Neural cell (in vitro differentiated cells): ENCODE measurements around the gene PTDSS2. TPM values are rescaled to one million over a fixed set of nuclear protein-coding genes. Genes with fewer than 3 reads are reported as not detected.

Source experiments
- H2AFZ ChIP-seq: fragments of 200-600, 300-800 bp; sonication (generic), shearing (Covaris generic); 2 replicates; pipeline ENCODE4 v1.6.0; 2014; ENCODE audit warnings: low read depth, mild to moderate bottlenecking, antibody characterized with exemption, low read length, moderate library complexity
- H3F3A ChIP-seq: fragments of 200-600 bp; shearing (Covaris generic); 2 replicates; pipeline ENCODE4 v1.6.1; 2016; ENCODE audit warnings: mild to moderate bottlenecking, moderate library complexity, mixed read lengths, antibody characterized with exemption, low read length; ENCODE audit not compliant: insufficient read depth, poor library complexity, severe bottlenecking
- H3K27ac ChIP-seq: fragments of 200-600, 300-800 bp; sonication (generic), shearing (Covaris generic); 2 replicates; pipeline ENCODE4 v1.5.1; 2014; ENCODE audit warnings: mild to moderate bottlenecking, low read length, moderate library complexity
- H3K27me3 ChIP-seq: fragments of 300-800, 200-600 bp; sonication (generic), shearing (Covaris generic); 2 replicates; pipeline ENCODE4 v1.6.0; 2014; ENCODE audit warnings: mild to moderate bottlenecking, low read depth, low read length, moderate library complexity; ENCODE audit not compliant: insufficient read depth
- H3K36me3 ChIP-seq: fragments of 300-800, 200-600 bp; sonication (generic), shearing (Covaris generic); 2 replicates; pipeline ENCODE4 v1.5.1; 2014; ENCODE audit warnings: mild to moderate bottlenecking, antibody characterized with exemption, low read length, moderate library complexity; ENCODE audit not compliant: insufficient read depth
- H3K4me2 ChIP-seq: fragments of 300-800, 200-600 bp; sonication (generic), shearing (Covaris generic); 2 replicates; pipeline ENCODE4 v1.6.0; 2014; ENCODE audit warnings: mild to moderate bottlenecking, low read length
- H3K4me3 ChIP-seq: fragments of 300-800, 200-600 bp; sonication (generic), shearing (Covaris generic); 2 replicates; pipeline ENCODE4 v1.5.1; 2014; ENCODE audit warnings: mild to moderate bottlenecking, low read length, moderate library complexity
- H3K79me2 ChIP-seq: fragments of 200-600 bp; shearing (Covaris generic); replicated peaks from 2 replicates; pipeline ENCODE4 v1.6.0; 2014; ENCODE audit warnings: mild to moderate bottlenecking, low read length, moderate library complexity; ENCODE audit not compliant: insufficient read depth
- H3K9ac ChIP-seq: fragments of 300-800, 200-600 bp; sonication (generic), shearing (Covaris generic); 2 replicates; pipeline ENCODE4 v1.6.1; 2016; ENCODE audit warnings: mild to moderate bottlenecking, low read length, mixed read lengths
- H3K9me2 ChIP-seq: fragments of 200-600 bp; shearing (Covaris generic); 2 replicates; pipeline ENCODE4 v1.6.1; 2016; ENCODE audit warnings: mild to moderate bottlenecking, low read length, mixed read lengths; ENCODE audit not compliant: insufficient read depth
- H3K9me3 ChIP-seq: fragments of 200-600, 300-800 bp; sonication (generic), shearing (Covaris generic); 2 replicates; pipeline ENCODE4 v1.6.1; 2016; ENCODE audit warnings: mild to moderate bottlenecking, mixed run types, low read length, moderate library complexity, mixed read lengths
- H4K20me1 ChIP-seq: fragments of 200-600 bp; shearing (Covaris generic); 2 replicates; pipeline ENCODE4 v1.6.1; 2016; ENCODE audit warnings: mild to moderate bottlenecking, mixed run types; ENCODE audit not compliant: insufficient read depth
- CTCF ChIP-seq: fragments of 450-650 bp; IDR thresholded peaks from 2 replicates; pipeline ENCODE4 v1.5.1; 2014; ENCODE audit warnings: antibody characterized with exemption, mild to moderate bottlenecking, moderate library complexity; ENCODE audit not compliant: poor library complexity, severe bottlenecking
- EP300 ChIP-seq: fragments of 450-650 bp; conservative IDR thresholded peaks from 2 replicates; pipeline ENCODE4 v1.6.1; 2014; ENCODE audit warnings: antibody characterized with exemption, mild to moderate bottlenecking, moderate library complexity; ENCODE audit not compliant: poor library complexity, severe bottlenecking
- EZH2 ChIP-seq: fragments of 200-600, 300-800 bp; shearing (Covaris generic), sonication (generic); IDR thresholded peaks from 2 replicates; pipeline ENCODE4 v1.6.1; 2014; ENCODE audit warnings: antibody characterized with exemption, low read length, borderline replicate concordance, mild to moderate bottlenecking; ENCODE audit not compliant: insufficient read depth, poor library complexity, severe bottlenecking
- MXI1 ChIP-seq: fragments of 450-650 bp; conservative IDR thresholded peaks from 2 replicates; pipeline ENCODE4 v1.6.1; 2014; ENCODE audit warnings: antibody characterized with exemption, mild to moderate bottlenecking; ENCODE audit not compliant: poor library complexity, severe bottlenecking
- POLR2AphosphoS5 ChIP-seq: IDR thresholded peaks from 2 replicates; pipeline ENCODE4 v1.6.1; 2012
- RAD21 ChIP-seq: fragments of 450-650 bp; conservative IDR thresholded peaks from 2 replicates; pipeline ENCODE4 v1.6.1; 2014; ENCODE audit warnings: antibody characterized with exemption, mild to moderate bottlenecking, moderate library complexity
- REST ChIP-seq: IDR thresholded peaks from 2 replicates; pipeline ENCODE4 v1.6.1; 2012; ENCODE audit warnings: borderline replicate concordance
- SMC3 ChIP-seq: fragments of 450-650 bp; conservative IDR thresholded peaks from 2 replicates; pipeline ENCODE4 v1.6.1; 2014; ENCODE audit warnings: antibody characterized with exemption, mild to moderate bottlenecking, moderate library complexity; ENCODE audit not compliant: poor library complexity
- TAF1 ChIP-seq: IDR thresholded peaks from 2 replicates; pipeline ENCODE4 v1.6.1; 2012; ENCODE audit warnings: low read depth
- polyA plus RNA-seq: library from polyadenylated mRNA; depleted of rRNA; stranded (reverse); fragments of >200 nt; gene quantifications from 2 replicates; pipeline ENCODE4 v1.2.3, GENCODE V29; 2014

PTDSS2 gene
- polyA plus RNA-seq, 1 donor from 2014 or later, result 54.3 TPM

- H3K9ac ChIP-seq, result no peak overlapping the region
- no peak overlapping the region for H3K27ac ChIP-seq
- H2AFZ ChIP-seq, result no peak overlapping the region
- H3K79me2 ChIP-seq, result no peaks in the 10 kb centered on the region
- no peaks in the 10 kb centered on the region for H3F3A ChIP-seq
- H3K4me3 ChIP-seq, result no peak overlapping the region
- H3K9me3 ChIP-seq, result no peaks in the 10 kb centered on the region
- H3K36me3 ChIP-seq, result no peaks in the 10 kb centered on the region
- no peaks in the 10 kb centered on the region for H3K27me3 ChIP-seq
- no peak overlapping the region for H3K4me2 ChIP-seq
- no peaks in the 10 kb centered on the region for H3K9me2 ChIP-seq
- H4K20me1 ChIP-seq, result no peaks in the 10 kb centered on the region
- TF ChIP-seq REST (no peak), POLR2AphosphoS5 (no peak), RAD21 (no peak), EZH2 (no peak), TAF1 (no peak), MXI1 (no peak), EP300 (no peak), CTCF (no peak), SMC3 (no peak)
Measured at GRCh38 chr11:425301-425700, 24.8 kb upstream of the PTDSS2 start.

- no peaks in the 10 kb centered on the region for H4K20me1 ChIP-seq
Measured at GRCh38 chr11:426851-427250, 23.2 kb upstream of the PTDSS2 start.

More at GRCh38 chr11:426851-427250, 23.2 kb upstream of the PTDSS2 start:
- Histone ChIP-seq H3K79me2 (no peaks in the 10 kb centered on the region), H3K27ac (no peak overlapping the region), H3K36me3 (no peaks in the 10 kb centered on the region), H3K9me3 (no peaks in the 10 kb centered on the region), H3F3A (no peaks in the 10 kb centered on the region), H3K9me2 (no peaks in the 10 kb centered on the region), H2AFZ (no peak overlapping the region), H3K9ac (no peak overlapping the region), H3K4me2 (no peak overlapping the region), H3K27me3 (no peaks in the 10 kb centered on the region), H3K4me3 (no peak overlapping the region)
- TF ChIP-seq TAF1 (no peak), RAD21 (no peak), MXI1 (no peak), SMC3 (no peak), POLR2AphosphoS5 (no peak), CTCF (no peak), EP300 (no peak), EZH2 (no peak)
